GM18517 (cell line): Measurements from ENCODE around the gene CCPG1.
A peak's percentile ranks its signal among the peaks of the same experiment; 100 is the strongest.
"Not testable (repeated sequence)": the region's sequence is repeated elsewhere in the genome, so short reads cannot be mapped to it uniquely, and the experiment has no call there.

Experiments
- ATAC-seq: cut with Tn5 transposase; IDR thresholded peaks from one replicate; pipeline ENCODE4 v1.9.1; 2021; ENCODE audit warnings: mild to moderate bottlenecking, moderate library complexity; ENCODE audit not compliant: unreplicated experiment

Gene CCPG1

DNA sequence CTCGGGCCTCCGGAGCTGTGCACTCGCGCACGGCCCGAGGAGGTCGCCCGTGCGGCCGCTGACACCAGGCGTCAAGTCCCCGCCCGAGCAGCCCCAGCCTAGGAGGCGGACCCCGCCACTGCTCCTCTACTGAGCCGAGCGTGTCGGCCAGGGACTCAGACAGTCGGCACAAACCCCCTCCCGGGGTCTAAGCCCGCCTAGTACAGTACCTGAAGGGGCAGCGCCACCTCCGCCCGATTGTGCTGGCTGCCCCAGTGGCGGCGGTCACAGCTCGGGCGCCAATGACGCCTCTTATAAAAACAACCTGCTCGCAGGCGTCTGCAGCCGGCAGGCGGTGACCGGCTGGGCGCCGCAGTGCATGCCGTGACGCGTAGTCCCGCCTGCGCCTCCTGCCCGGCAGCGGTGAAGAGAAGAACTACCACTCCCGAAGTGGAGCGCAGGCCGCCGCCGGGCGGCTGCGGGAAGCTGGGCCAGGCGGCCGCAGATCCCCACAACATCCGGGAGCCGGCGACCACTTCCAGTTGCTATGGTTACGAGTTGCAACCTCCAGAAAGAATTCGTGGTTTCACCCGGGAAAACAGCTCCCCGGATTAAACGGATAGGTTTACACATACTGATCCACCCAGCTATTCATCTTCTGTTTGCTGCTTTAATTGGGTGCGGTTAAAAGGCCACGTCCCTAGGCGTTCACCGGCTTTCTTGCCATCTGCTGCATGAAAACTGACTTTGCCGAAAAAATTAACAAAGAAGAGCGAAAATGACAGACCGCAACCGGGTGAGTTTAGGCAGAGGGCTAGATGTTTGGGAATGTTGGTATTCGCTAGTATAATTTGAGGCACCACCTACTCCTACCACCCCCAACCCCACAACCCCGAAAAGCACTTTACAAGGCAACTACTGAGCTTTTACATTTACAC is at the start of gene CCPG1, which contains the start of gene PIERCE2:
TSS of gene CCPG1 (minus strand) at position 348 of the 917 bp plus-strand sequence. CDS start 18,935 bp downstream, outside the sequence.
TSS of gene PIERCE2 (plus strand) at position 484 of the 917 bp plus-strand sequence. CDS start at position 758, 274 bp downstream.
- peak; percentile 95 for ATAC-seq

DNA sequence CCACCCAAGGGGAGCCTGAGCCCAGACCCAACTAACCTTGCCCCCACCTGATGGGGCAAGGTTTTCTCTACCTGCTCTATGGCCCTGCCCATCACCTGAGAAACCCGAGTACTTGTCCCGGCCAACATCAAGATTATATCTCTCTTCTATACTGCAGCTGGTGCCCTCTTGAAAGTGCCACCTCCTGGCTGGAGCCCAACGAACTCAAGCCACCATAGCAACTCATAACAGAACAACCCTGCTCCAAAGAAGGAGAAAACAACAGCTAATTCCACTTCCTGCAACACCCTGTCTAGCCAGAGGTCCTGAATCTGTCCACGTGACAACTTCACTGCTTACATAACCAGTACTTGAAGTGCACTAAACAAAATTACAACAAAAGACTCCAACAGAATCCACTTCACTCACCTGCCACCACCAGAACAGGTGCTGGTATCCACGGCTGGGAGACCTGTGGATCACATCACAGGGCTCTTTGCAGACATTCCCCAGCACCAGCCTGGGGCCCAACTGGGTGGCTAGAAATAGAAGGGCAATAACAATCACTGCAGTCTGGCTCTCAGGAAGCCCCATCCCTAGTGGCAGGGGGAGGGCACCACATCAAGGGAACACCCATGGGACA is 49.4 kb upstream of the CCPG1 start:
- no peak for ATAC-seq

DNA sequence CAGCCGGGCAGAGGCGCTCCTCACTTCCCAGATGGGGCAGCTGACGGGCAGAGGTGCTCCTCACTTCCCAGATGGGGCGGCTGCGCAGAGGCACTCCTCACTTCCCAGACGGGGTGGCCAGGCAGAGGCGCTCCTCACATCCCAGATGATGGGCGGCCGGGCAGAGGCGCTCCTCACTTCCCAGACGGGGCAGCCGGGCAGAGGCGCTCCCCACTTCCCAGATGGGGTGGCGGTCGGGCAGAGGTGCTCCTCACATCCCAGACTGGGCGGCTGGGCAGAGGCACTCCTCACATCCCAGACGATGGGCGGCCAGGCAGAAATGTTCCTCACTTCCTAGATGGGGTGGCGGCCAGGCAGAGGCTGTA is 38.9 kb upstream of the CCPG1 start:
- not testable (repeated sequence) for ATAC-seq

- ATAC-seq: not testable (repeated sequence)
Observed at GRCh38 chr15:55446379-55447029, 38.3 kb upstream of the CCPG1 start.

DNA sequence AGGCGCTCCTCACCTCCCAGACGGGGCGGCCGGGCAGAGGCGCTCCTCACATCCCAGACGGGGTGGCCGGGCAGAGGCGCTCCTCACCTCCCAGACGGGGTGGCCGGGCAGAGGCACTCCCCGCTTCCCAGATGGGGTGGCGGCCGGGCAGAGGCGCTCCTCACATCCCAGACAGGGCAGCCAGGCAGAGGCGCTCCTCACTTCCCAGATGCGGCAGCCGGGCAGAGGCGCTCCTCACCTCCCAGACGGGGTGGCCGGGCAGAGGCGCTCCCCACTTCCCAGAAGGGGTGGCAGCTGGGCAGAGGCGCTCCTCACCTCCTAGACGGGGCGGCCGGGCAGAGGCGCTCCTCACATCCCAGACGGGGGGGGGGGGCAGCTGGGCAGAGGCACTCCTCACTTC is 37.8 kb upstream of the CCPG1 start:
- ATAC-seq: not testable (repeated sequence)

GRCh38 chr15:55443141-55443540 is 35.0 kb upstream of the CCPG1 start:
- ATAC-seq: not testable (repeated sequence)

- peak; percentile 77 for ATAC-seq
Observed at GRCh38 chr15:55434989-55435825, 27.0 kb upstream of the CCPG1 start.

GRCh38 chr15:55422089-55422488 is 13.9 kb upstream of the CCPG1 start:
- ATAC-seq: no peak

DNA sequence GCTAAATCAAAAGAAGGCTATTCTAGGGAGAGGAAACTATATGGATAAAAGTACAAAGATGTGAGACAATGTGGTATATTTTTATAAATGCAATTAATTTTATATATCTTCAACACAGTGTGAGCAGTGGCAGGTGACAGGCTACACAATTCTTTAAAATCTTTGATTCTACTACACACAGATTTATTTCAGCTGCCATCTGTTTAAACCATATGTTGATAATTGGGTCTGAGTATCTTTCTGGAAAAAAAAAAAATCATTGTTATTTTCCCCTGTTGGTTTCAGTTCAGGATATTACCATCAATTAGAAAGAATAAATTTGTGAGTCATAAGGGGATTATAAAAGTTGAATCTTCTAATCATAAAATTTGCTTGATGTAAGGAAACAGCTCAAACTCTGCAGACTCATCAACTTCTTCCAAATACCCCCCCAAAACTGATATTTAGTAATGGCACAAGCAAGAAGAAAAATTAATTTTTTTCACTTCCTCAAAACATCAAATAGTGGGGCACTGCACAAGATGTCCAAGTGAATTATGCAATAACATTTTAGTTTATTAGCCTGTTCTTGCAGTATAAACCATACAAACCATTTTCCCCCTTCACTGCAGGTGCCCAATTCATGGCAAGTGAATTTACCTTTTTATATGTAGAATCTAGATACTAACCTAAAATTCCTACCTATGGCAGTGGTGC is 12.2 kb upstream of the CCPG1 start:
- no peak for ATAC-seq

- not testable (repeated sequence) for ATAC-seq
Observed at GRCh38 chr15:55417678-55418077, 9.5 kb upstream of the CCPG1 start.

- not testable (repeated sequence) for ATAC-seq
Observed at GRCh38 chr15:55408976-55409375, 817 bp upstream of the CCPG1 start.

GRCh38 chr15:55407498-55408011 is 604 bp downstream of the CCPG1 start:
- ATAC-seq: peak; percentile 14

- ATAC-seq: peak; percentile 26
Observed at GRCh38 chr15:55403531-55403930, 4.6 kb downstream of the CCPG1 start.

DNA sequence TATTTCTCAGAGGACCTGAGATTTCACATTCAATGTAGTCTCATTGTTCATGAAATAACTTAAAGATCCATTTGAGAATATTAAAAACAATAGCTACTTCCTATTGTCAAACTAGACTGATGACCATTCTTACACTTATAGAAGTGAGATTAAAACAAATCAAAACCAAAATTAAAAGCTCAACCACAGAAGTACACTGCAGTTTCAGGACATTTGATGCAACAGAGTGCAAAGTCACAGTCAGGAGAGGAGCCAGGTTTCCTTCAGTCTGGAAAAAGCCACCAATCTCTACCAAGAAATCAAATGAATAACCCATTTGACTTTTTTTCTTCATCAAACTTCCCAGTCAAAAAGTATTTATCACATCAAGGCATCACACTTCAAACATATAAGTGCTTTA is 5.5 kb downstream of the CCPG1 start:
- ATAC-seq: peak; percentile 55

DNA sequence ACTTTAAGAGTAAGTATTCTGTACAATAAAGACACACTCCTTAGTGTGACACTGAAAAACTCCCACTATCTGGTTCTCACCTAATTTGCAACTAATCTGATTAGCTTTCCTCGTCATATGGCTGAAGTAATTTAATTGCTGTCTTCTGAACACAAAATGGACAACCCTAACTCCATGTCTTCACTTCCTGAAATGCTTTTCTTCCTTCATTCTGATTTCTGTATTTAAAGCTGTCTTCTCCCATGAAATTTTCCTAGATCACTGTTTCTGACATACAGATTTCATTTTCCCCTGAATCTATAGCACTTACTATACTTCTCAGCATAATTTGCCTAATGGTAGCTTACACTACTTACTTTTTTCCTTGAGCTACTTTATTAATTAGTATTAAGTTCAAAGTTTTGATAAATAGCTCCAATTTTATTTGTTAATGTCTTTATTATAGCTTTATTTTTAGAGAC is 6.3 kb downstream of the CCPG1 start:
- ATAC-seq: no peak

- not testable (repeated sequence) for ATAC-seq
Observed at GRCh38 chr15:55400050-55400449, 8.1 kb downstream of the CCPG1 start.

DNA sequence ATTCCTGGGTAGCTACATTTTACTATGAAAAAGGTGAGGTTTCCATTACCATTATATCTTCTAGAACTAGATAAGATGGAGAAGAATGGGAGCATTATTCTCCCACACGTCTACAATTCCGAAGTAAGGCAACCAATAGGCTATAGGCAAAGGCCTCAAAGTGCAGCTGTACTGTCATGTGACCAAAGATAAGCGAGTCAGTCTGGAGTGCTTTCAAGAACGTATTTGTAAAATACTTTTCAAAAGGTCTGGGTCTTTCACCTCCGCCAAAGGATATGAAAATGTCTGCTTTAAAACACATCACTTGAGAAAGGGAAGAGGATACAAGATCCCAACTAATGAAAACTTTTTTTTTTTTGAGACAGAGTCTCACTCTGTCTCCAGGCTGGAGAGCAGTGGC is 9.9 kb downstream of the CCPG1 start:
- no peak for ATAC-seq

DNA sequence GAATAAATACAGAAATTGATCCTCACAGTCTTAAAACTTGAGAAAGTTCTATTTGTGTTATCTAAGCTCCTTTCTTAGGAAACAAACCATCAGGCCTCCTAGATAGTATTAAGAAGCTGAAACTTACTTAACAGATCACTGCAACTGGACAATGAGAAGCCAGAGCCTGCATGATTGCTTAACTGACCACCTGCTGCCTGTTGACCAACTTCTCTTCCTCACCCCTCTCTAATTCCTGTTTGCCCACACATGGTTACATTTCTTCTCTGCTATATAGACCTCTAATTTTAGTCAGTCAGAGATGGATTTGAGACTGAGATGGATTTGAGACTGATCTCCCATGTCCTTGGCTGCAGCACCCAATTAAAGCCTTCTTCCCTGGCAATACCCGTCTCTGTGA is 13.5 kb downstream of the CCPG1 start:
- no peak for ATAC-seq

DNA sequence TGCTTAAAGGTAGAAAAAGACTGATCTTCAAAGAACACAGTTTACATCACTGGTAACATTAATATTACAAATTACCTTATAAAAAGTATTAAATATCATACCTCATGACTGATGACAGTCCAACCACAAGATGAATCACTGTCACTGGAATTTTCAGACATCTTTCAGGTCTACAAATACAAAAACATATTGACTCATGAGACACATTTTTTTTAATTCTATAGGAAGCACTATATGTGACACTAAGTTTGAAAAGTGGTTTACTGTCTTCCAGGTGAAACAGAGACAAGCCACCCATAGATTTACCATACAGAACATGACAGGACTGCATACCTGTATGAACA is 18.9 kb downstream of the CCPG1 start:
- no peak for ATAC-seq

DNA sequence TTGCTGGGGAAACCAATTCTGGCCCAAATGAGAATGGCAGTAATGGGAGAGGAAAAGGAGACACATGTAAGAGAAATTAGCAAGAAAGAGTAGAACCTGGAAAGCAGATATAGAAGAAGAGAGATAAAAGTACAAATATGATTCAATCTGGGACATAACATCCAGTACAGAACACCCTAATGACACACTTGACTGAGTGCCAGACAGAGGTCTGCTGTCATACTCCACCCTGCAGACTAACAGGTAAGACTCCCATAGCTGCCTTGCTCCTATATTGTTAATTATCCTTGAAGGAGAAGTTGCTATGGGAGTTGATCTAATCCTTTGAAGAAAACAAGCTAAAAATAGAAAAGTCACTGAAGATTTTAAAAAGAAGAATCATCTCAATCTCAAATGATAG is 21.1 kb downstream of the CCPG1 start:
- no peak for ATAC-seq
